LNCAP (cell line): ENCODE data around the gene FOSL2.

Experiments used
- CTCF ChIP-seq: fragments of 450-650 bp; IDR thresholded peaks from 2 replicates; pipeline ENCODE4 v1.5.1; 2017; ENCODE audit warnings: mild to moderate bottlenecking

The FOSL2 gene

GRCh38 chr2:28392297-28393113, at the start of gene FOSL2:
FOSL2 (plus strand) TSS chr2:28392858; CDS start chr2:28393721, 863 bp downstream.
- 0 out of 2 replicates have a peak, but pooled peaks have one; percentile 20 for TF ChIP-seq CTCF

- TF ChIP-seq CTCF: no peak
Measured at GRCh38 chr2:28343184-28343942, 49.3 kb upstream of the FOSL2 start.

- no peak for TF ChIP-seq CTCF
Measured at GRCh38 chr2:28343971-28344715, 48.5 kb upstream of the FOSL2 start.

GRCh38 chr2:28344756-28345373, 47.8 kb upstream of the FOSL2 start:
- TF ChIP-seq CTCF: no peak

- TF ChIP-seq CTCF: no peak
Measured at GRCh38 chr2:28345619-28346018, 47.0 kb upstream of the FOSL2 start.

- no peak for TF ChIP-seq CTCF
Measured at GRCh38 chr2:28346587-28346986, 46.1 kb upstream of the FOSL2 start.

GRCh38 chr2:28347193-28347592, 45.5 kb upstream of the FOSL2 start:
- TF ChIP-seq CTCF: no peak
